ENCODE measurements around the gene TPTE2.
"Not testable (repeated sequence)": the region's sequence is repeated elsewhere in the genome, so short reads cannot be mapped to it uniquely, and the experiment has no call there.

TPTE2 gene

GRCh38 chr13:19561127-19561582, at the start of gene TPTE2:
Gene TPTE2, minus strand, starts transcription at chr13:19561532. Its CDS starts 58,298 bp downstream, at chr13:19503234.
- not testable (repeated sequence) for H3K9ac ChIP-seq (ENCODE audit: low read depth, low read length); H3K27me3 ChIP-seq (ENCODE audit: control insufficient read depth, insufficient read depth, low read length); H3K4me3 ChIP-seq (ENCODE audit: low read depth, low read length); H3K27ac ChIP-seq (ENCODE audit: low read depth, low read length); H3K4me1 ChIP-seq (ENCODE audit: control insufficient read depth, insufficient read depth, low read length); H3K36me3 ChIP-seq (ENCODE audit: control insufficient read depth, insufficient read depth, low read length)
- H3K9me3 ChIP-seq (ENCODE audit: control insufficient read depth, insufficient read depth, low read length) = peaks cover 42% of the 10 kb centered on the region

- Histone ChIP-seq H3K27ac (ENCODE audit: low read depth, low read length) (no peak overlapping the region), H3K36me3 (ENCODE audit: control insufficient read depth, insufficient read depth, low read length) (no peaks in the 10 kb centered on the region)
Observed at GRCh38 chr13:19607523-19608078, 46.3 kb upstream of the TPTE2 start.

GRCh38 chr13:19606737-19607136, 45.4 kb upstream of the TPTE2 start:
- Histone ChIP-seq H3K27ac (ENCODE audit: low read depth, low read length) (no peak overlapping the region), H3K4me3 (ENCODE audit: low read depth, low read length) (no peak overlapping the region), H3K36me3 (ENCODE audit: control insufficient read depth, insufficient read depth, low read length) (no peaks in the 10 kb centered on the region), H3K4me1 (ENCODE audit: control insufficient read depth, insufficient read depth, low read length) (no peaks in the 10 kb centered on the region), H3K9me3 (ENCODE audit: control insufficient read depth, insufficient read depth, low read length) (peaks cover 41% of the 10 kb centered on the region), H3K27me3 (ENCODE audit: control insufficient read depth, insufficient read depth, low read length) (peaks cover 22% of the 10 kb centered on the region), H3K9ac (ENCODE audit: low read depth, low read length) (no peak overlapping the region)

More at GRCh38 chr13:19607523-19608078, 46.3 kb upstream of the TPTE2 start:
- no peak overlapping the region for H3K9ac ChIP-seq (ENCODE audit: low read depth, low read length)
- H3K4me1 ChIP-seq (ENCODE audit: control insufficient read depth, insufficient read depth, low read length) = no peaks in the 10 kb centered on the region
- peaks cover 14% of the 10 kb centered on the region for H3K27me3 ChIP-seq (ENCODE audit: control insufficient read depth, insufficient read depth, low read length)
- H3K9me3 ChIP-seq (ENCODE audit: control insufficient read depth, insufficient read depth, low read length) = peaks cover 41% of the 10 kb centered on the region
- no peak overlapping the region for H3K4me3 ChIP-seq (ENCODE audit: low read depth, low read length)

GRCh38 chr13:19606152-19606551, 44.8 kb upstream of the TPTE2 start:
- Histone ChIP-seq H3K36me3 (ENCODE audit: control insufficient read depth, insufficient read depth, low read length) (no peaks in the 10 kb centered on the region), H3K4me1 (ENCODE audit: control insufficient read depth, insufficient read depth, low read length) (no peaks in the 10 kb centered on the region), H3K4me3 (ENCODE audit: low read depth, low read length) (no peak overlapping the region), H3K9ac (ENCODE audit: low read depth, low read length) (no peak overlapping the region), H3K27ac (ENCODE audit: low read depth, low read length) (no peak overlapping the region), H3K27me3 (ENCODE audit: control insufficient read depth, insufficient read depth, low read length) (peaks cover 28% of the 10 kb centered on the region), H3K9me3 (ENCODE audit: control insufficient read depth, insufficient read depth, low read length) (peaks cover 41% of the 10 kb centered on the region)

GRCh38 chr13:19605161-19605955, 44.0 kb upstream of the TPTE2 start:
- no peak overlapping the region for H3K4me3 ChIP-seq (ENCODE audit: low read depth, low read length)
- no peaks in the 10 kb centered on the region for H3K4me1 ChIP-seq (ENCODE audit: control insufficient read depth, insufficient read depth, low read length)
- H3K9me3 ChIP-seq (ENCODE audit: control insufficient read depth, insufficient read depth, low read length) = peaks cover 41% of the 10 kb centered on the region
- no peak overlapping the region for H3K27ac ChIP-seq (ENCODE audit: low read depth, low read length)
- no peak overlapping the region for H3K9ac ChIP-seq (ENCODE audit: low read depth, low read length)
- no peaks in the 10 kb centered on the region for H3K36me3 ChIP-seq (ENCODE audit: control insufficient read depth, insufficient read depth, low read length)
- H3K27me3 ChIP-seq (ENCODE audit: control insufficient read depth, insufficient read depth, low read length) = peaks cover 28% of the 10 kb centered on the region

GRCh38 chr13:19604306-19604705, 43.0 kb upstream of the TPTE2 start:
- peaks cover 28% of the 10 kb centered on the region for H3K27me3 ChIP-seq (ENCODE audit: control insufficient read depth, insufficient read depth, low read length)
- no peaks in the 10 kb centered on the region for H3K4me1 ChIP-seq (ENCODE audit: control insufficient read depth, insufficient read depth, low read length)
- H3K4me3 ChIP-seq (ENCODE audit: low read depth, low read length) = no peak overlapping the region
- H3K27ac ChIP-seq (ENCODE audit: low read depth, low read length) = no peak overlapping the region
- H3K36me3 ChIP-seq (ENCODE audit: control insufficient read depth, insufficient read depth, low read length) = no peaks in the 10 kb centered on the region
- no peak overlapping the region for H3K9ac ChIP-seq (ENCODE audit: low read depth, low read length)
- H3K9me3 ChIP-seq (ENCODE audit: control insufficient read depth, insufficient read depth, low read length) = peaks cover 40% of the 10 kb centered on the region

GRCh38 chr13:19601749-19602725, 40.7 kb upstream of the TPTE2 start:
- Histone ChIP-seq H3K27ac (ENCODE audit: low read depth, low read length) (no peak overlapping the region), H3K9me3 (ENCODE audit: control insufficient read depth, insufficient read depth, low read length) (peaks cover 34% of the 10 kb centered on the region), H3K4me1 (ENCODE audit: control insufficient read depth, insufficient read depth, low read length) (no peaks in the 10 kb centered on the region), H3K36me3 (ENCODE audit: control insufficient read depth, insufficient read depth, low read length) (no peaks in the 10 kb centered on the region), H3K9ac (ENCODE audit: low read depth, low read length) (peak overlapping the region; percentile 13), H3K4me3 (ENCODE audit: low read depth, low read length) (peak overlapping the region; percentile 66), H3K27me3 (ENCODE audit: control insufficient read depth, insufficient read depth, low read length) (peaks cover 28% of the 10 kb centered on the region)

- H3K4me1 ChIP-seq (ENCODE audit: control insufficient read depth, insufficient read depth, low read length) = no peaks in the 10 kb centered on the region
- H3K4me3 ChIP-seq (ENCODE audit: low read depth, low read length) = no peak overlapping the region
- H3K27me3 ChIP-seq (ENCODE audit: control insufficient read depth, insufficient read depth, low read length) = peaks cover 13% of the 10 kb centered on the region
- no peaks in the 10 kb centered on the region for H3K36me3 ChIP-seq (ENCODE audit: control insufficient read depth, insufficient read depth, low read length)
- H3K9me3 ChIP-seq (ENCODE audit: control insufficient read depth, insufficient read depth, low read length) = peaks cover 12% of the 10 kb centered on the region
- H3K9ac ChIP-seq (ENCODE audit: low read depth, low read length) = no peak overlapping the region
- no peak overlapping the region for H3K27ac ChIP-seq (ENCODE audit: low read depth, low read length)
Observed at GRCh38 chr13:19597523-19597922, 36.2 kb upstream of the TPTE2 start.

GRCh38 chr13:19596960-19597361, 35.6 kb upstream of the TPTE2 start:
- Histone ChIP-seq H3K27ac (ENCODE audit: low read depth, low read length) (no peak overlapping the region), H3K9me3 (ENCODE audit: control insufficient read depth, insufficient read depth, low read length) (peaks cover 15% of the 10 kb centered on the region), H3K9ac (ENCODE audit: low read depth, low read length) (no peak overlapping the region), H3K36me3 (ENCODE audit: control insufficient read depth, insufficient read depth, low read length) (no peaks in the 10 kb centered on the region), H3K4me1 (ENCODE audit: control insufficient read depth, insufficient read depth, low read length) (no peaks in the 10 kb centered on the region), H3K4me3 (ENCODE audit: low read depth, low read length) (no peak overlapping the region), H3K27me3 (ENCODE audit: control insufficient read depth, insufficient read depth, low read length) (peaks cover 8% of the 10 kb centered on the region)

GRCh38 chr13:19596086-19596485, 34.8 kb upstream of the TPTE2 start:
- H3K4me3 ChIP-seq (ENCODE audit: low read depth, low read length) = no peak overlapping the region
- H3K36me3 ChIP-seq (ENCODE audit: control insufficient read depth, insufficient read depth, low read length) = no peaks in the 10 kb centered on the region
- H3K9me3 ChIP-seq (ENCODE audit: control insufficient read depth, insufficient read depth, low read length) = peaks cover 20% of the 10 kb centered on the region
- H3K9ac ChIP-seq (ENCODE audit: low read depth, low read length) = no peak overlapping the region
- H3K27ac ChIP-seq (ENCODE audit: low read depth, low read length) = no peak overlapping the region
- no peaks in the 10 kb centered on the region for H3K4me1 ChIP-seq (ENCODE audit: control insufficient read depth, insufficient read depth, low read length)
- no peaks in the 10 kb centered on the region for H3K27me3 ChIP-seq (ENCODE audit: control insufficient read depth, insufficient read depth, low read length)
